Vagina (tissue), 2 donors: ENCODE data around the gene LPP. TPM values are rescaled to one million over a fixed set of nuclear protein-coding genes. Genes with fewer than 3 reads are reported as not detected.

ENCODE experiments used
- DNase-seq, 2 donors: peaks; one replicate each; pipeline ENCODE4 v3.0.0-alpha.2; 2017; ENCODE audit errors: extremely low spot score in 2 of 2
- H3K27ac ChIP-seq: fragments of 200-600 bp; sonication (generic); one replicate; pipeline ENCODE4 v1.5.1; 2019
- H3K27me3 ChIP-seq: fragments of 200-600 bp; sonication (generic); one replicate; pipeline ENCODE4 v1.5.1; 2019
- H3K36me3 ChIP-seq, 2 donors: fragments of 200-600 bp; sonication (generic); one replicate each; pipeline ENCODE4 v1.5.1; 2017 to 2019
- H3K4me1 ChIP-seq: fragments of 200-600 bp; sonication (generic); one replicate; pipeline ENCODE4 v1.5.1; 2019
- H3K4me3 ChIP-seq, 2 donors: fragments of 200-600 bp; sonication (generic); 1 replicate in 1 of 2; 2 replicates in 1 of 2; pipeline ENCODE4 v1.5.1; 2016 to 2019
- H3K9me3 ChIP-seq: fragments of 200-600 bp; sonication (generic); one replicate; pipeline ENCODE4 v1.5.1; 2019
- CTCF ChIP-seq, 3 experiments: fragments of 450-650 bp in 2 of 3; fragments of 200-600 bp in 1 of 3; sonication (generic) in 1 of 3; IDR thresholded peaks; one replicate each; pipeline ENCODE4 v1.5.1; 2017 to 2019; ENCODE audit warnings: antibody characterized with exemption in 3 of 3, mild to moderate bottlenecking in 2 of 3, moderate library complexity in 2 of 3
- POLR2A ChIP-seq, 2 donors: fragments of 450-650 bp; IDR thresholded peaks; one replicate each; pipeline ENCODE4 v1.6.1; 2017; ENCODE audit warnings: antibody characterized with exemption in 2 of 2, mild to moderate bottlenecking in 2 of 2, moderate library complexity in 2 of 2
- POLR2AphosphoS5 ChIP-seq, 2 donors: sonication (generic); formaldehyde crosslinking; IDR thresholded peaks; one replicate each; pipeline ENCODE4 v1.9.0; 2017; ENCODE audit warnings: antibody characterized with exemption in 2 of 2, mild to moderate bottlenecking in 2 of 2, low read depth in 1 of 2; ENCODE audit not compliant: insufficient read depth in 1 of 2
- intact Hi-C: fragments of 100-400 bp; cut with DNase I; formaldehyde crosslinking; loops from one replicate; pipeline ENCODE4 v1.15.1; 2023
- total RNA-seq: library from RNA; depleted of rRNA; stranded (reverse); fragments of >200 nt; gene quantifications from one replicate; pipeline ENCODE4 v1.2.3, GENCODE V29; 2016

The LPP gene
- total RNA-seq, 1 donor from 2014 or later, result 248 TPM

- Histone ChIP-seq H3K36me3 (no peaks in the 10 kb centered on the region), H3K4me1 (no peaks in the 10 kb centered on the region), H3K4me3 (no peak overlapping the region), H3K9me3 (no peaks in the 10 kb centered on the region), H3K27ac (no peak overlapping the region), H3K27me3 (no peaks in the 10 kb centered on the region)
- intact Hi-C loops, result no loop called here
- TF ChIP-seq CTCF (IDR thresholded peaks at IDR 0.05), result no peak
- no peak for DNase-seq
Measured at GRCh38 chr3:188544012-188544411, 390.1 kb downstream of the LPP start.

GRCh38 chr3:188546835-188547670 is 393.1 kb downstream of the LPP start:
- H3K4me1 ChIP-seq, result no peaks in the 10 kb centered on the region
- no peak for DNase-seq
- no peak overlapping the region for H3K4me3 ChIP-seq
- no peaks in the 10 kb centered on the region for H3K36me3 ChIP-seq
- H3K9me3 ChIP-seq, result no peaks in the 10 kb centered on the region
- H3K27me3 ChIP-seq, result no peaks in the 10 kb centered on the region
- TF ChIP-seq CTCF (IDR thresholded peaks at IDR 0.05) (no peak), POLR2AphosphoS5 (IDR thresholded peaks at IDR 0.05; ENCODE audit: insufficient read depth in 1 of 2, low read depth in 1 of 2) (no peak)
- H3K27ac ChIP-seq, result no peak overlapping the region
- intact Hi-C loops, result no loop called here

- Histone ChIP-seq H3K36me3 (no peaks in the 10 kb centered on the region), H3K27me3 (no peaks in the 10 kb centered on the region), H3K9me3 (no peaks in the 10 kb centered on the region), H3K27ac (no peak overlapping the region), H3K4me1 (peaks cover 11% of the 10 kb centered on the region), H3K4me3 (no peak overlapping the region)
- DNase-seq, result no peak
- intact Hi-C loops, result no loop called here
- TF ChIP-seq CTCF (IDR thresholded peaks at IDR 0.05) (no peak), POLR2A (IDR thresholded peaks at IDR 0.05) (no peak), POLR2AphosphoS5 (IDR thresholded peaks at IDR 0.05; ENCODE audit: insufficient read depth in 1 of 2, low read depth in 1 of 2) (no peak)
Measured at GRCh38 chr3:188553569-188553968, 399.6 kb downstream of the LPP start.

- no peak overlapping the region for H3K4me3 ChIP-seq
- H3K9me3 ChIP-seq, result no peaks in the 10 kb centered on the region
- no peaks in the 10 kb centered on the region for H3K27me3 ChIP-seq
- no peak for DNase-seq
- TF ChIP-seq POLR2AphosphoS5 (IDR thresholded peaks at IDR 0.05; ENCODE audit: insufficient read depth in 1 of 2, low read depth in 1 of 2) (peak in 1 of 2 donors; percentile 63), CTCF (IDR thresholded peaks at IDR 0.05) (no peak)
- no peak overlapping the region for H3K27ac ChIP-seq
- H3K36me3 ChIP-seq, result no peaks in the 10 kb centered on the region
- peaks cover 11% of the 10 kb centered on the region for H3K4me1 ChIP-seq
- intact Hi-C loops, result no loop called here
Measured at GRCh38 chr3:188554404-188554803, 400.4 kb downstream of the LPP start.

GRCh38 chr3:188557235-188557634 is 403.3 kb downstream of the LPP start:
- Histone ChIP-seq H3K27ac (no peak overlapping the region), H3K4me1 (peaks cover 11% of the 10 kb centered on the region), H3K36me3 (no peaks in the 10 kb centered on the region), H3K9me3 (no peaks in the 10 kb centered on the region), H3K4me3 (no peak overlapping the region), H3K27me3 (no peaks in the 10 kb centered on the region)
- DNase-seq, result no peak
- intact Hi-C loops, result no loop called here
- no peak for TF ChIP-seq POLR2AphosphoS5 (IDR thresholded peaks at IDR 0.05; ENCODE audit: insufficient read depth in 1 of 2, low read depth in 1 of 2)
- no peak for TF ChIP-seq POLR2A (IDR thresholded peaks at IDR 0.05)
- TF ChIP-seq CTCF (IDR thresholded peaks at IDR 0.05), result no peak
